Measurements from ENCODE around the gene ACOT11.

The ACOT11 gene

DNA sequence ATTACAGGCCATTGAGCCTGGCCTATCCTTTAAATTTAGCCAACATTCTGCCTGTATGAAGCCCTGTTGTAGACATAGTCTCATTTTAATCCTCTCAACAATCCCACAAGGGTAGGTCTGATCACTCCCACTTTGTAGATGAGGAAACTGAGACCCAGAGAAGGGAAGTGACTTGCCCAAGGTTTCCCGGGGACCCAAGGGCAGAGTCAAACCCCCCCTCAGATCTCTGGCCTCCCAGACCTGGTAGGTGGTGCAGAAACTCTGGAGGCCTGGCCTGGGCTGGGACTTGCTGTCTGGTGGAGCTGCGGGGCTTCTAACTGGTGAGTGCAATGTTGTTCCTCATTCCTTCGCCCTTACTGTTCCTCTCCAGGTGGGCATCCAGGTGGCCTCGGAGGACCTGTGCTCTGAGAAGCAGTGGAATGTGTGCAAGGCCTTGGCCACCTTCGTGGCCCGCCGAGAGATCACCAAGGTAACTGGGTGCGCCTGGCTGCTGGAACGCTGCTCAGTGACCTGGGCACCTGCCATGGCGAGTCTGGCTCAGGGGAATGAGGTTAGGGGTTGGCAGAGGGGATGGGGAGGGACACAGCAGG, 45.6 kb downstream of the ACOT11 start:
- no peak for DNase-seq

DNA sequence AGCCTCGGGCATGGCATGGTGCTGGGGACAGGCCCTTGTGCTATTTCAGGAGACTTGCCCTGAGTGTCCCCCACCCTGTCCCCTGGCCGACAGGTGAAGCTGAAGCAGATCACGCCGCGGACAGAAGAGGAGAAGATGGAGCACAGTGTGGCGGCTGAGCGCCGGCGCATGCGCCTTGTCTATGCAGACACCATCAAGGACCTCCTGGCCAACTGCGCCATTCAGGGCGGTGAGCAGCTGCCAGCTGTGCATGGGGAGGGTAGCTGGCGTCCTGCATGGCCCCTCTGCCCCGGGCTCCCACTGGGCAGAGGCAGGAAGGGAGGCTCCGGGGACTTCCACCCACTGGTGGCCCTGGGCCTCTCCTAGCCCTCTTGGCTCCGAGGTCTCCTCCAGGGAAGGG, 46.4 kb downstream of the ACOT11 start:
- no peak for DNase-seq

DNA sequence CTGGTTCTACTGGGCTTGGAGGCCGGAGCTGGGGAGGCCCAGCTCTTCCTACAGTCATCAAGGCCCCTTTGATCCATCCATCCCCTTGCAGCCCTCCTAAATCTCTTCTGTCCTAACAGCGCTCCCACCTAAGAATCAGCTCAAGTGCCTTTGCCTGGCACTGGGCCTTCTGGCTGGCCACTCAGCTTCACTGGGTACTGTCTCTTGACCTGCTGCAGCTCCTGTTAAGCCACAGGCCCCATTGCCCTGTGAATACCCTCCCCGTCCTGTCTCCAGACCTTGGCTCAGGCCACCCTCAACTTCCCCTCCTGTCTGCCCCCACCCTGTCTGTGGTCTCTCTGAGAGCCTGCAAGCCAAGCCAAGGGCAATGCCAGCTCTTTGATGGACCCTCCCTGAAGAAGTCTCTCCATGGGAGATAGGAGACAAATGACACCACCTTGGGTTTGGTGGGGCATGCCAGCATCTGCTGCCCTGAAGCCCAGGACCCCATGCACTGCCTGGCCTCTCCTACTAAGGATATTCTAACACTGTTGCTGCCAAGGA, 48.0 kb downstream of the ACOT11 start:
- DNase-seq = no peak

DNA sequence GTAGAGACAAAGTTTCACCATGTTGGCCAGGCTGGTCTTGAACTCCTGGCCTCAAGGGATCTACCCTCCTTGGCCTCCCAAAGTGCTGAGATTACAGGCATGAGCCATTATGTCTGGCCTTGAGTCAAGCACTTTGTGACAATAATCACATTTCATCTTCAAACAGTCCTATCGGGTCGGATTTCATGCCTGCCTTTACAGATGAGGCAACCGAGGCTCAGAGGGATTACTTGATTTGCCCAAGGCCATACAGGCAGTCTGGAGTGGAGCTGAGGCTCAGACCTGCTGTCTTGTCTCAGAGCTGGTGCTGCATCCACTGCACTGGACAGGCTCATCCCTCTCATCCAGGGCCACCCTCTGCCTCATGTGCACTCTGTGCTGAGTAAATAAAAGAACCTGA, 48.7 kb downstream of the ACOT11 start:
- DNase-seq = no peak

DNA sequence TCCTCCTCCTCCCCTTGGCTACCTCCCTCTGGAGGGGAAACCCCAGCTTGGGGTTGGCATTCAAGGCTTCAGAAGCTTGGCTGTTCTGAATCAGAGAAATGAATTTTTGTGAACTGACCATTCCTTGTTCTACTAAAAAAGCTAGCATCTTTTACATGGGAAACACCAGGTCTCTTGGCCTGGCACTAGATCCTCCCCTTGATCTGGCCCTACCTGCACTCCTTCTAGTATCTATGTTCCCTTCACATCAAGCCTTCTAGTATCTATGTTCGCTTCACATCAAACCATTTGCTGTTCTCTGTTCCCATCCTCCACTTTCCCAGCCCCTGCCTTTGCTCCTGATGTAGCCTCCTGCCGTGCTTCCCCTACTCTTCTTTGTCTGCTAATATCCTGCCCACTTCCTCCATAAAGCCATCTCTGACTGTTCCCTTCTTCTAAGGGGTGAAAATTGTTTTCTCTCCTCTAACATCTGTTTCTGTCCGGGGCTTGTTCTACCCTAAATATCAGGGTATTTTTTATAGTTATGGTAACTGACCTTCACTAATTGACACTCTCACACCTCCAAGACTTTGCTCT, 49.5 kb downstream of the ACOT11 start:
- no peak for DNase-seq

DNA sequence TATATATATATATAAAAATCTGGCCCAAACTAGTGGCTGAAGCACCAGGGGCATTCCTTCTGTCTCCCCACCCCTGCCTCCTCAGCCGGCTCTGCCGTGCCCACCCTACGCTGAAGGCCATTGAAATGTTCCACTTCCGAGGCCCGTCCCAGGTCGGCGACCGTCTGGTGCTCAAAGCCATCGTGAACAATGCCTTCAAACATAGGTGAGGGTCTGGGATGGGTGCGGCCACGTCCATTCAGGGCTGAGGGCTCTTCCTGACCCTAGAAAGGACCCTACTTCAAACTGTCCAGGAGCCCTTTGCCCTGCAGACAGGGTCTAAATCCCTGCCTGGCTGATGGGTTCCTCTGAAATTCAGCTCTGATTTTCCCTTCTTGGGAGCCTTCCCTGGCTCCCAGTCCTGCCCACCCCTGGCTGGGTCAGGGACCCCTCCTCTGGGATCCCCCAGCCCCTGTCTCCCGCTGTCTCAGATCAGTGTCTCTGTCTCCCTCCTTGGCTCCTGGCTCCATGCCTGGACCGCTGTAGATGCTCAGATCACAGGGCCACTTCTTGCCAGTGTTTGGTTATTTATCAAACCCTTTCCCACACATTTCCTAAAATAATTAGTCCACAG, 51.3 kb downstream of the ACOT11 start:
- no peak for DNase-seq

DNA sequence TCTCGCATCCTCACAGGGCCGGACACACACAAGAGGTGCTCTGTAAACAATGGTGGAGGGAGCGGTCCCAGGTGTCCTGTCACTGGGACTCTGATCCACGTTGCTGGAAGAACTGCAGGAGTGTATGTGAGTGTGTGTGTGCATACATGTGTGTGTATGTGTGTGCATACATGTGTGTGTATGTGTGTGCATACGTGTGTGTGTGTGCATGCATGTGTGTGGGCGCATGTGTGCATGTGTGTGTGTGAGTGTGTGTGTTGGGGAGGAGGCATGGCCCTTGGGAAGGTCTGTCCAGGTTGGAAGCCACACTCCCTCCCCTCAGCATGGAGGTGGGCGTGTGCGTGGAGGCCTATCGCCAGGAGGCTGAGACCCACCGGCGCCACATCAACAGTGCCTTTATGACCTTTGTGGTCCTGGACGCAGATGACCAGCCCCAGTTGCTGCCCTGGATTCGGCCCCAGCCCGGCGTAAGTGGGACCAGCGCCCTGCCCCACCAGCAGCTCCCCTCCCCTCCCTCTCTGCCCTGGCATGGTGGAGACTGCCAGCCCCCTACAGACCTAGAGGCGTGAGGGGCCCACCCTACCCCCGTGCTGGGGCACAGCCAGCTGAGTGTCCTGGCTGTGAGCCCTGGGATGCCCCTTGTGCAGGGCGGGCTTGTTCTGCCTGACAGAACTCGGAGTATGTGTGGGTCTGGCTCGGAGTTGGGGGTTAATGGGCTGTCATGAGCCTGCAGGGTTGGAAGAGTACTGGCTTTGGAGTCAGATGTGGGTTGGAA, 53.1 kb downstream of the ACOT11 start:
- DNase-seq = no peak

DNA sequence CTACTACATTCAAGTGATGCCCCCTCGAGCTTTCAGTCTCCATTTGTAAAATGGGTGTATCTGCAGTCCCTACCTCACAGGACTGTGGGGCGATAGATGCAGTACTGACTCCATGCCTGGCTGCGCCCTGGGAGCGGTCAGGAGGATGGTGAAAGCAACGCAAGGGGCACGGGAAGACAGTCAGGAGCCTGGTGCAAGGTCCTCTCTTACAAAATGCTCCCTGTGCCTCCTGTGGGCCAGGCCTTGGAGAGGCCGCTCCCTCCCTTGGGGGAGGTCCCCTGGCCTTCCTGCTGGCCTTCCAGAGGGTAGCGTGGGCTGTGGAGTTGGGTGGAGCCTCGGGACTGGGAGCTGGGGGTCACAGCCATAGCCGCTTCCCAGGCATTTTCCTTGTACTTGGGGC, 53.7 kb downstream of the ACOT11 start:
- no peak for DNase-seq

DNA sequence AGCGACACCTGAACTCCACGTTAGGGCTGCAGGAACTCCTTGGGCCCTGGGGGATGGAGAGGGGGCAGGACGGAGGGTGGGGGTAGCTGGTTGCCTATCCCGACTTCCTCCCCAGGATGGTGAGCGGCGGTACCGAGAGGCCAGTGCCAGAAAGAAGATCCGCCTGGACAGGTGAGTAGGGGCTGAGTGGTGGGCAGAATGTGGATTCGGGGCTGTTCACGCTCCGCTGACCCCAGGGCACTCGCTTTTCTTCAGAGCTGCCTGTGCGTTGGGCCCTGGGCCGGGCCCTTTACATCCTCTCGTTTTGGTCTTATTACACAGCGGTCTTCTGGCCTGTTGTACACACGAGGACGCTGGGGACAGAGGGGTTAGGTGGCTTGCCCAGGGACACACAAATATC, 54.5 kb downstream of the ACOT11 start:
- no peak for DNase-seq

DNA sequence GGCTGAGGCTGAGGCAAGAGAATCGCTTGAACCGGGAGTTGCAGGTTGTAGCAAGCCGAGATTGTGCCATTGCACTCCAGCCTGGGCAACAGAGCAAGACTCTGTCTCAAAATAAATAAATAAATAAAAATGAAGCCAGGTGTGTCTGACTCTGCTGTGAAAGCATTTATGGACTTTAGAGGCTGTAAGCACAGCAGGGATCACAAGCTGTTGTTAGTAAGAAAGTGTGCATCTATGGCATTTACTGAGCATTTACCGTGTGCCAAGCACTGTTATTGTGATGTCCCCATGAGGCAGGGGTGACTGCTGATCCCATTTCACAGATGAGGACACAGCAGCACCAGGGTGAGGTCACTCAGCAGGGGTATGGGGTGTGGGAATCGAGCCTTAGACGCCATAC, 55.2 kb downstream of the ACOT11 start:
- DNase-seq = no peak

DNA sequence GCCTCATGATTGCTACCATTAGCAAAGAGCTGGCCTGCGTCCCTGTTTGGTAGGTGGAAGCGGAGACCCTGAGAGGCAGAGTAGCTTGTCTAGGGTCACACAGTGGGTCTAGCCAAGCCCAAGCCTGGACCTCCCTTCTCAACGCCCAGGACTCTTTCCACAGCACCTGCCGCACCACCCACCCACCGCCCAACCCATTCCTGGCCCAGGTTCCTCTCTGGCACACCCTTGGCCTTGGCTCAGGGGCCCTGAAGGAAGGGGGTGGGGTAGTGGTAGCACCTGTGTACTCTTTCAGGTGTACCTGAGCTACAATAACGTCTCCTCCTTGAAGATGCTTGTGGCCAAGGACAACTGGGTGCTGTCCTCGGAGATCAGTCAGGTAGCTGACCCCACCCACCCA, 56.0 kb downstream of the ACOT11 start:
- no peak for DNase-seq

DNA sequence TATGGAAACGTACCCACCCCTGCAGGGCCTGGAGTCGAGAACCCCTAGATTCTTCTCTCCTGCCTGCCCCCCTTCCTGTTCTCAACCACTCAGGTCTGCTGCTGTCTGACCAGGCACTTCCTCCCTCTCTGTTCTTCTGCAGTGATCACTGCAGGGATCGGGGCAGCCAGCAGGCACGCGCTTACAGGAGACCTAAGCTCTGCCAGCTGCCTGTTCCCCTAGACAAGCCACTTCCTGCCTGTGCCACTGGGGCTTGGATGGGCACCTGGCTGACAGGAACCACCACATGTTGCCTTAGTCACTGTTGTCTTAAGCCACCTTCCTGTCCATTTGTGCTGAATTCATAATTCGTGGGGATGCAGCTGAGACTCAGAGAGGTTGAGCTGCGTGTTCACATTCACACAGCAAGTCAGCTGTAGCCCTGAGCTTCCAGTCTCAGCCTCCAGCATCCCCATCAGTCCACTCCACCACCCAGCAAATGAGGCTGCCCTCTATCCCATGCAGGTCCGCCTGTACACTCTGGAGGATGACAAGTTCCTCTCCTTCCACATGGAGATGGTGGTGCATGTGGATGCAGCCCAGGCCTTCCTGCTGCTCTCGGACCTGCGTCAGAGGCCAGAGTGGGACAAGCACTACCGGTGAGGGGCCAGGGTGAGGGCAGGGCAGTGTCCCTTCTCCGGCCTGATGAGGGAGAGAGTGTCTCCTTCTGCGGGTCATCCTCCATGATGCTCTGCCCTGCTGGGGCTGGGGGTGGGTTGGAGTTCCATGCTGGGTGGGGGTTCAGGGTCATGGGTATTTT, 56.7 kb downstream of the ACOT11 start:
- DNase-seq = no peak

DNA sequence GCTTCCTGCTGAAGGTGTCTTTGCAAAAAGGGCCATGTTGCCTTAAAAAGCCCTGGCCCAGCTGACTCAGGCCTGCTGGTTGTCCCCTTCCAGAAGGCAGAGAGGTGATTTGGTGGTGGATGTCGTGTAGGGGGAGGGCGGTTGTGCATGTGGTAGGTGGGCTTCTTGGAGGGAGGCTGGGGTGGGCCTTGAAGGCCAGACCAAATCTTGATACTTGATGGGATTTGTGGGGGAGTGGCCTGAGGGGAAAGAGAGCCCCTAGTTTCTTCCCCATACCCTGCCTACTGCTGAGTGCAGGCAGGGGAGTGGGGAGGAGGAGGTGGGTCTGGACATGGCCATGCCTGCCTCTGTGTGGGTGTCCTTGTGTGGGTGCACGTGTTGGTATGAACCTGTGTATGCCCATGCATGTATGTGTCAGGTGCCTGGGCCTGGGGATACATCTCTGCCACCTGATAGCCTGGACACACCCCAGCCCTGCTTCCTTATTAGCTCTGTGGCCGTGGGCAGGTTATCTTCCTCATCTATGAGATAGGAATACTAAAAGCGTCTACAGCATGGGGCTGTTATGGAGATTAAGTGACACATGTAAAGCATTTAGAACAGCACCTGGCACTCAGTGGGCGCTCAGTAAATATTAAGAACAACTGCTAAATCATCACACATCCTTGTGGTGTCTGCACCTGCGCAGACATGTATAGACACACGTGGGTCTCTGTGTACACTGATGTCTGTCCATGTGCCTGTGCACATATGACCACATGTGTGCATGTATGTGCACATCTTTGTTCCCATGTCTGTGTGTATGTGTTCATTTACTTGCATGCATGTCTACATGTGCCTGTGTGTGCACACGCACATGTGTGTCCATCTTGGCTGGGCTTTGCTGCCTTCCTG, 58.3 kb downstream of the ACOT11 start:
- DNase-seq = no peak

DNA sequence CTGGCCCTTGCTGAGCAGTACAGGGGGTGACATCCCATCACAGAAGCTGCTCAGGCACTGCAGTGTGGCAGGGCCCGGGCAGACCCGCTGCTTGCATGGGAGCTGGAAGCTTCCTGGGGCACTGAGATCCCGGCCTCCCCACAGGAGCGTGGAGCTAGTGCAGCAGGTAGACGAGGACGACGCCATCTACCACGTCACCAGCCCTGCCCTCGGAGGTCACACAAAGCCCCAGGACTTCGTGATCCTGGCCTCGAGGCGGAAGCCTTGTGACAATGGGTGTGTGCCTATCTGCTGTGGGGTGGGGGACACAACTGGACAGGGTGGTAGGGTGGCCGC, 58.9 kb downstream of the ACOT11 start:
- no peak for DNase-seq

DNA sequence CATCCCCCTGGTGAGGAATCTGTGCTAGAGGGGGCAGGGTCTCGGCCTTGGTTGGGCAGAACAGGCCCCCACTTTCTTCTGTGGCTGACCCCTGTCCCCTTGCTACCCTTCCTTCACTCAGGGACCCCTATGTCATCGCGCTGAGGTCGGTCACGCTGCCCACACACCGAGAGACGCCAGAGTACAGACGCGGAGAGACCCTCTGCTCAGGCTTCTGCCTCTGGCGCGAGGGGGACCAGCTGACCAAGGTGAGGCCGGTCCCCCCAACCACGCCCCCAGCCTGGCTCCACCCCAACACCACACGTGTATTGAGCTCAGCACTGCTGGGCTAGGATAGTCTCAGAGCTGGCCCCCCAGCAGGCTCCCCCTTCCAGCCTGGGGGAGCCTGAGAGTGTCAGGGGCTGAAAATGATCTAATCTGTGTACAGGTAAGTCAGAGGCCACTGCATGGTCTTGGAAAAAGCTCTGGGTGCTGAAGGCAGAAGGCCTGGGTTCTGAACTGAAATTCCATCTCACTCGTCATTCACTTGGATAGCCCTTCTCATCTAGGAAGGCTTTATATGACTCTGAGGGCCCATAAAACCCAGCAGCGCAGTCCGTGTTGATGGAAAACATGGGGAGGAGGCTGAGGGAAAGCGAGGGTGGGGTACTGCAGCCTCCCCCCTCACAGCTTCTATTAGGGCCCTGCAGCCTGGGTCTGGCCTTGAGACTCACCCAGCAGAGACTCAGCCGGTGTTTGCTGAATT, 60.0 kb downstream of the ACOT11 start:
- DNase-seq = no peak

DNA sequence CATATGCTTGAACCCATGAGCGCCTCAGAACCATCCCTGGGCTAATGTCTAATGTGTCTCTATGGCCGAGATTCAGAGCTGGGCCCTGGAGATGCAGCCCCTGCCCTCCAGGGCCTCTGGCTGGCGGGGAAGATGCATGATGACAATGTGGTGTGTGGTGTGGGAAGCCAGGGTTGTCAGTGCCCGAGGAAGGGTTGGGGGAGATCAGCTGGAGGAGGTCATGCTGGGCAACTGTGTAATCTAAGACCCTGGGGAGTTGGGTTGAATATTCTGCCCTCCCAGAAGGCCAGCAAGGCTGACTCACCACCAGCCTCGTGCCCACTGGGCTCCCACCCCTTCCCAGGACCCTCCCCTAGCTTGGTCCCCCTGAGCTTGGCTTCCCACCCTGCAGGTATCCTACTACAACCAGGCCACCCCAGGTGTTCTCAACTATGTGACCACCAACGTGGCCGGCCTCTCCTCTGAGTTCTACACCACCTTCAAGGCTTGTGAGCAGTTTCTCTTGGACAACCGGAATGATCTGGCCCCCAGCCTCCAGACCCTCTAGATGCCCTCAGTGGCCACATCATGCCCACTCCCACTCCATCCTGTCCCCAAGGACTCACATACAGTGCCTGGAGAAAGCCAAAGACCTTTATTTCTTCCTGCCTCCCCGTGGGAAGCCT, 60.7 kb downstream of the ACOT11 start:
- DNase-seq = no peak

DNA sequence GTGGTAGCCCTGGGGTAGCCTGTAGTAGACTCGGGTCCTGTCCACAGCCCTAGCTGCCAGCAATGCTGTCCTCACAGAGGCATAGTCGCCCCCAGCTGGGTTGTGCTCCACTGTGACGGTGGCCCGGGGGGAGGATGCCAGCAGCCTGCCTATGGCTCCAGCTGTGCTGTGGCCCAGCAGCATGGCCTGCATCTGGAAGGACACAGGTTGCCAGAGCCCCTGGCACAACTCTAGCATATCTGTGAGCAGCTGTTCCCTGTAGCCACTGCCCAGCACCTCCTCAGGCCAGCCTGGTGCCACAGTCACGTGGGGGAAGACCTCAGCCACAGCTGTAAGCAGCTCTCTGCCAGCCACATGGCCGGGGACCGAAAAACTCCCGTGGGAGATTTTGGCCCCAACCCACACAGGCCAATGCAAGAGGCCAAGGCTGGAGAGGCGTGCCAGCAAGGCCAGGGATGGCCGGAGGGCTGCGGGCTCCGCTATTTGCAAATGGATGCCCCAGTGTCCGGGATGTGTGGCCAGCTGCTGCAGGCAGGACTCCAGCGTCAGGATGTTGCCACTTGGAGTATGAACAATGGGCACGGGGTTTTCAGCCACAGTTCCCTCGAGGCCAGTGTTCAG, 61.4 kb downstream of the ACOT11 start:
- no peak for DNase-seq

DNA sequence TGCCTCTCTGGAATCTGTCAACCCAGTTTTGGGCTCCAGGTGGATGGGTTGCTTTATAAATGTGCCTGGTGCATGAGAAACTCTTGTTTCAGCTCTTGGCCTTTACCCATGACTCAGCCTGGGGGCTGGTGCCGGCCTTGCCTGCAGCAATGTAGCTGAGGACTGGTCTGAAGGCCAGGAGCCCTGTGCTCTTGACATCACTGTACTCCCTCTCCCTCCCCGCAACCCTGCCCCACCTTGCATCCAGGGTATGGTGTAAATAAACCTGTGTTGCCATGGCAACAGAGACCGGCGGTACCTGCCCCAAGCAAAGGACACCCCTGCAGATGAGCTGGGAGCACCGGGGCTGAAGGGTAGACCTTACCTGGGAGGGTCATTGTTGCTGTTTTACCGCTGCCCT, 62.0 kb downstream of the ACOT11 start:
- no peak for DNase-seq

DNA sequence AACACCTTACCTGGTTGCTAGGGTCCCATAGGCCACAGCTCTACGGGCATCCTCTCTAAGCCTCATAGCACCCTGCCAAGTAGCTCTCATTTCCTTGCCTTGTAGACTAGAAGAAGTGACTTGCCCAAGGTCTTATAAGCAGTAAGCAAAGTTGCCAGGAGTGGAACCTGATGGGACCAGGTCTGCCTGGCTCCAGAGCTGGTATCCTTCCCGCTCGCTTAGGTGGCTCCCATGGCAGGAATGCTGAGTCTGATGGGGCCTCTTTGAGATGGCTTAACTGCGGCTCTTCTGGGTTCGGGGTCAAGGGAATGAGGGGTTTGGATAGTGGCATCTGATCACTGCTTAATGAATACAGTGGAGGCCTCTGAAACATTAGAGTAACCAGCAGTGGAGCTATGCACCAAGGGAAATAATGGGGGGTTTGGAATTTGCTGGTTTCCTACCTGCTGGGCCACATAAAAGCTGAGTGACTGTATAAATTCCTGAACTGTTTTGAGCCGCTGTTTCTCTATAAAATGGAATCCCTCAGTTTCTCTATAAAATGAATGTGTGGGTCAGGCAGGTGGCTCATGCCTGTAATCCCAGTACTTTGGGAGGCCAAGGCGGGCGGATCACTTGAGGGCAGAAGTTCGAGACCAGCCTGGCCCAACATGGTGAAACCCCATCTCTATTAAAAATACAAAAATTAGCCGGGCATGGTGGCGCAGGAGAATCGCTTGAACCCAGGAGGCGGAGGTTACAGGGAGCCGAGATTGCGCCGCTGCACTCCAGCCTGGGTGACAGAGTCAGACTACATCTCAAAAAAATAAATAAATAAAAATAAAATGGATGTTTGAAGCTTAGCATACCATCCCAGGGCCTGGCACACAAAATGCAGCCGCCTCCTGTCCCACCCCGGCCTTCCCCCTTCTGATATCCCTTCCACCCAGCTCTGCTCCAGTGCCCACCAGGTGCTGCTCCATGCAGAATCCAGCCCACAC, 62.9 kb downstream of the ACOT11 start:
- no peak for DNase-seq

All from NCI-H187 treated with DMSO at 0.1 percent for 48 hours (cell line).